Left lobe of liver (tissue), 2 donors: ENCODE measurements around the gene AMBRA1. TPM values are rescaled to one million over a fixed set of nuclear protein-coding genes. Genes with fewer than 3 reads are reported as not detected.

Experiments used
- ATAC-seq: fragments of 200-7000 bp; cut with Tn5 transposase; one replicate; pipeline ENCODE4 v1.9.1; 2020; ENCODE audit warnings: mild to moderate bottlenecking, moderate library complexity
- DNase-seq: peaks from one replicate; pipeline ENCODE4 v3.0.0-alpha.2; 2020; ENCODE audit warnings: low spot score
- total RNA-seq: library from RNA; stranded (reverse); gene quantifications from one replicate; pipeline ENCODE4 v1.2.1, GENCODE V29; 2021
- donor health status: DM: no; HTN: no; CAD: no; lungs with moderate emphysema.
- donor health status: DM: no; HTN: yes; CAD: no.

The AMBRA1 gene
- total RNA-seq, 1 donor from 2014 or later = 14.7 TPM

DNA sequence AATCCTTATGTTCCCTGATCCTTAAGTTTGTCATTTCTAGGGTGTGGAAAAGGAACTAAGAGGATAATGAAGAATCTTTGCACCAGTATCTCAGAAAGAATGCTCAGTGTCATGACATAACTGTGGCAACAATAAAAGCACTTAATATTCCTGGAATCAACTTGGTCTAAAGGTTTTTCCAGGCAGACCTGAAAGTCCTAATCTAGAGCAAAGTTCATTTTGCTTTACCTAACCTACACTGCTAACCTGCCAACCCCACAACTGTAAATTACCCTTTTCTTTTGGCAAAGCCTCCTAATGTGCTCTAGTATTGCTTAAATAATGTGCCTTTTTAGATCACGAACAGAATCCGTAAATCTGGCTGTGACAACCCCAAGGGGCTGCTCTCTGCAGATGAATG is 82.5 kb downstream of the AMBRA1 start:
- no peak for DNase-seq
- ATAC-seq = peak; percentile 94

DNA sequence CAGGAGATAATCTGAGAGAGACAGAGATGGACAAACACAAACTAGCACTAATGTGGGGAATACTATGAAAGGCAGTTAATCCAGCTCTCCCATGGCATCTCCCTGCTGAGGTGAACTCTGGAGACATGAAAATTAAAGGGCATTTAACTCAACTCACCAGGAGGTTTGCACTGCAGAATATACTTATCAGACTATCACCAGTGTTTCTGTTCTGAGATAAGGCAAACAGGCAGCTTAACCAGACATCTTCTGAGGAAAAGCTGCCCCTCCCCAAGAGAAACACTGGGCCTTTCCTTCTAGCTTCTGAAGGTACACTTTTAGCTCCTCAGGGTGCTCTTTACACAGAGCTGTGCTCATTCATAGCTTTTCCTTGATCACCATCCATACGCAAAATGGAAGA is 85.5 kb downstream of the AMBRA1 start:
- DNase-seq = no peak
- ATAC-seq = no peak

DNA sequence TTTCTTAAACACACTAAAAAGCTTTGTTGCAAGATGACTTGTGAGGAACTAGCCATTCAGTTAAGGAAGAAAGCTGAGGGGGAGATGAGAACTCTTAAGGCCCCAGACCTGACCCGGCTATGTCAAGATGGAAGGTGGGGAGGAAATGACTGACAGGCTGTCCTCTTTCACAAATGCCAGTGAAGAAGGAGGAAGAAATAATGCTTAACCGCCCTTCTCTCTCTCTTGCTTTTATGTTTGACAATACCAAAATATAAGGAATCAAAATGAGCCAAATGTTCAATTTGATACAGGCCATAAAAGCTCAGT is 87.4 kb downstream of the AMBRA1 start:
- ATAC-seq (no peak), DNase-seq (no peak)

DNA sequence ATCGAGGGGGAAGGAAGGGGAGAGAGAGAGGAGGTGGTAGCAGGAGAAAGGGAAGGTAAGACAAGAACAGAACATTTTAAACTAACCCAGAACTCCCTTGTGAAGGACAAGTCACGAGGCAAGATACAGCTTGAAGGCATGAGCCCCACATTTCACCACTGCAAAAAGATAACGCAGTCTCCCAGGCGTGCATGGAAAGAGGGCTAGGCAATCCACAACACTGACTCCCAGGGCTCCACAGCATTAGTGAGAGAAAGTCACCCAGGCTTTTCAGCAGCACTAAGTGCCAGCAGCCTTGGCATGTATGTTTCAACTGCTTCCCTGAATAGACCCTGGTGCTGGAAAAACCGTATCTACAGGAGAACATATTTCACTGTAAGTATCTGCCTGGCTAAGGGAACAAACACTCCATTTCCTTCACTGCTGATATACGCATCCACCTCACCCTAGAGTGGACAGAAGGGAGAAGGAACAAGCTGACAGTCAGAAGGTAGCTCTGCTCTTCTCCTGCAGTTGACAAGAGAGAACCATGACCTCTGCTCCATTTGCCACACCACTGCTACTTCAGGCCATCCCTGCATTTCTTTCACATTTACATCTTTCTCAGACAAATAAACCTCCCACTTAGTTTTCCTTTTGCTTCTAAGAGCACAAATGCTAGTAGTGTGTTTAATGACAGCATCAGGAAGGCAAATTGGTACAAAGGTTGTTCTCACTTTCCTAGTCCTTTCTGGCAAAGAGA is 87.9 kb downstream of the AMBRA1 start:
- ATAC-seq (no peak), DNase-seq (no peak)

DNA sequence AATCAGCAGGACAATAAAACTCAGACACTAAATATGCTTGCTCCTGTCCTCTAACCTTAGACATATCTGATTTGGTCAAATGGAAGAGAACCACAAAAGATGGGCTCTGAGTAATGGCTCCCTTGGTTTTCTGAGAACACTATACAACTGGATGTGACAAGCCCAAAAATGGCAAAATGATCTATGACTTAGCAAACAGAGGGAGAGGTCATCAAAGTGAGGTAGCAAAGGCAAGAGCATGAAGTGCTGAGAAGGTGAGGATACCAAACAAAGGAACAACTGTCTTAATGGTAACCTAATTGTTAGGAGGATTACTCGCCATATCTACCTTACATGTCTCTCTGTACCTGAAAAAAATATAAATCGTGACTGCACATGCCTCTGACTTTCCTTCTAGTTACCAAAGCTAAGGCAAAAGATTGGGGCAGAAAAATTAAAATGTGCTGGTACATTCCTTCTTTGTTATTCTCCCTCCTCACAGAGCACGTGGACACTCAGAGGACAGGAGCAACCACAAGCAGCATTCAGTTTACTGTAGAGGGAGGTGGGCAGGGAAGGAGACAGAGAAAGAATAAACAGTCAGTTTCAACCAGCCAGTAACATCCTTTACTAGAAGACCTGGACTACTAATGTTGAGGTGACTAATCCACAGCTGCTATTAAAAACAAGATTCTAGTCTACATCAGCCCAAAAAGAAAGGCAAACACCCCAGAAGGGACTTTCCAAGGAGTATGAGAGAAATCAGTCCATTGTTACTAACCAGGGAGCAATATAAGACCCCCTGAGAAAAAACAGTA is 88.8 kb downstream of the AMBRA1 start:
- ATAC-seq = no peak
- DNase-seq = no peak

DNA sequence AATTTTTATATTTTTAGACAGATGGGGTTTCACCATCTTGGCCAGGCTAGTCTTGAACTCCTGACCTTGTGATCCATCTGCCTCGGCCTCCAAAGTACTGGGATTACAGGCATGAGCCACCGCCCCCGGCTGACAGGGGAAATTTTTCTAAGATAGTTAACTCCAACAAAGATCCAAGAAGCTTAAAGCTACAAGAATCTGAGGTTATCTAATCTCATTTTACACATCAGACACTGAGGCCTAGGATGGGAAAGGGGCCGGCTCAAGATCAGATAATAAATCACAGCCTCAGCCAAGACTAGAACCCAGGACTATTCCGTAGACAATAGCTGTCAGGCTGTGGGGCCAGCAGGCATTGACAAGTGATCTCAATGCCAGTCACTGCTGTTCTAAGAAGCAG is 94.0 kb downstream of the AMBRA1 start:
- no peak for DNase-seq
- no peak for ATAC-seq

DNA sequence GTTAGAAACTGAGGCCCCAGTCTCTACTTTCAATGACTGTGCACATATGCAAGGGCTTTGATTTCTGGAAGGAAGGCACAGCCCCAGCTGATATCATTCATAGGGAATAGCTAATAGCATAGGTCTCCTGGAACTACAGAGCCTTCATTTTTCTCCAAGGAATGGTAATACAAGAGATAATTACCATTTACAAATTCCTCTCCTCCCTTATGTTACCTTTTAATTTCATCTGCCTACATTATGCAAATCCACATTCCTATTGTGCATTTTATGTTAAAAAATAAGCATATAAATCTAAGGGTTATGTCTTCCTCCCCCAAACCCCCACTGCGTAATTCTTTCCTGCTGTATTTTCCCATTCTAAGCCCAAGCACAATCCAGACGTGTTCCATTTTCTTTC is 94.9 kb downstream of the AMBRA1 start:
- ATAC-seq (no peak), DNase-seq (no peak)

DNA sequence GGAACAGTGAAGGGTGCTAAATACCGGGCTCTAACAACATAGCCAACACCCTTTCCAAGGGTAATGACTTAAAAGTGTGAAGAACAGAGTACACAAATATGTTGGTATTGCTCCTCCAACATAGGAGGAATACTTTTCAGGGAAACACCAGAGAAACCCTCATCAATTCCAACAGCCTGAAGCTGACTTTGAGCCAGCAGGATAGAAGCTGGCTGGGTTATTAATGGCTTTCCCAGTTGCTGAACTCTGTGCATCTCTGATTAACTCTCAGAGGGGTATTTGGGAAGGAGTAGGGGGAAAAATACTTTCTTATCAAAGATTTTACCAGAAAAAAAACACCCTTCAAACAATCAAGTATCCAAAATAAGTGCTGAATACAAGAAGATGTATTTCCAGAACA is 95.6 kb downstream of the AMBRA1 start:
- DNase-seq (no peak), ATAC-seq (no peak)

DNA sequence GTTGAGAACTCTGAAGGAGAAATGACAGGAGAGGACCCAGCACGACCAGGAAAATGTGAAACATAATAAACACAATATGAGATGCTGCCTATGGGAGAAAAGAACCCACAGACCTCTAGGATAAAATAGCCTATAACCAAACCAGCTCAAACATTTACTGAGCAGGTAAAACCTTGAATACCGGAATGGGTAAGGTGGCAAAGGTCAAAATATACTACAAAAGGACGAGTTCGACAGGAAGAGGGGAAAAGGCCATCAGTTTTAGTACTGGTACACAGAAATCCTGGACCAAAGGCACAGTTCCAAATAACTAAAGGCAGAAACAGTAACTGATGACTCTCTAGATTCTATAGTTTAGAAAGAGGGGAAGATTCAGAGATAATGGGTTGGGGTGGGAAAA is 96.3 kb downstream of the AMBRA1 start:
- ATAC-seq (no peak), DNase-seq (no peak)

DNA sequence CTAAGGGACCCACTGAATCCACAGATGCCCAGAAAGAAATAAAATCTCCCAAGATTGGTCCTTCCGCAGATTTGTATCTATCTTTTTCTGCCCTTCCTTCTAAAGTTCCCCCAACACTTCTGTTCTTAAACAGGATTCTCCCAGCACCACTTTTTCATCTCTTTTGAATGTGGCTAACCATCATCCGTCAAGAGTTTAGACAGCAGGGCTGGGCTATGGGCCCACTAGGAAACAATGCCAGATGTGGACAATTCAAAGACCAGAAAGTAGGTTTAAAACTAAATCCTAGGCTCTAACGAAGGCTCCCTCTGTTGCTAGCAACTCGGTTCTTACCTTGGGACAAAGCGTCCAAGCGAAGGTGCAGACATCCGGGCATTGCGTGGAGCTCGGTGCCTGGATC is 100.0 kb downstream of the AMBRA1 start:
- DNase-seq = no peak
- ATAC-seq = no peak

DNA sequence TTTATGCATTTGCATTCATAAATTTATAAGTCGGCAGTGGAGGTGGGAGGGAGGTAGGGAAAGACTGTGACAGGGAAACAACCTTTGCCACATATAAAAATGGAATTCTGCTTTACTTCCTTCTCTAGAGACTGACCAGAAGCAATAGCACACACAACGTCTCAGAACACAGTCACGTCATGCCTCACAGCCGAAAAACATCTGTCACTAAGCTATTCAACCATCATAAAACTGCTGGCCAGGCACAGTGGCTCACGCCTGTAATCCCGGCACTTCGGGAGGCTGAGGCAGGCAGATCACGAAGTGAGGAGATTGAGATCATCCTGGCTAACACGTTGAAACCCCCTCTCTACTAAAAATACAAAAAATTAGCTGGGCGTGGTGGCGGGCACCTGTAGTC is 101.3 kb downstream of the AMBRA1 start:
- ATAC-seq (no peak), DNase-seq (no peak)

DNA sequence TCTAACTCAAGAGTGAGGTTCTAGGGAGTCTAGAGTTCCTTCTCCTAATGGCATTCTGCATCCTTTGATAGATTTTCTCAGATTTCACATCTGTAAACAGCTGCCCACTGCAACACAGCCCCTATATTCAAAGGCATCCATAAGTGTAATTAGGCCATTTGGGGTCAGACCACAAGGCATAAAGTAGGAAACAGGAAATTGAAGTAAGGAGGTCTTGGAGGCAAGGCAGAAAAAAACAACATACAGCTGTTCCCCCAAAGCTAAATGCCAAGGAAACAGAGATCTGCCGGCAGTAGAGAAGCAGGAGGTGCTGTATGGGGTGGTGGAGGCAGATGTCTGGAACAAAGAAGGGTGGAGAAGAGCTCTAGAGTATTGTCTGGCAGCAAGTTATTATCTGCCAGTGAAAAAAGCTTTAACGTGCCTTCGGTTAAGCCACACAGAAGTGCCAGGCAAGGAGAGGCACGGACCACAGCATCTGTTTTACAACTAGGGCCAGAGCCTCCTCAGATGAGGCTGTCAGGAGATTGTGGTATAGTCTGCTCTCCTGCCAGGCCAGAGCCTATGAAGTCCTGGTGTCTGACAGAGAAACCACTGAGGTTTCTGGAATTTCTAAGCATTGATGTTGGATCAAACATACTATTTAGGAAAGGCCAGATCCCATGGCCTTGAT is 102.0 kb downstream of the AMBRA1 start:
- ATAC-seq (no peak), DNase-seq (no peak)

DNA sequence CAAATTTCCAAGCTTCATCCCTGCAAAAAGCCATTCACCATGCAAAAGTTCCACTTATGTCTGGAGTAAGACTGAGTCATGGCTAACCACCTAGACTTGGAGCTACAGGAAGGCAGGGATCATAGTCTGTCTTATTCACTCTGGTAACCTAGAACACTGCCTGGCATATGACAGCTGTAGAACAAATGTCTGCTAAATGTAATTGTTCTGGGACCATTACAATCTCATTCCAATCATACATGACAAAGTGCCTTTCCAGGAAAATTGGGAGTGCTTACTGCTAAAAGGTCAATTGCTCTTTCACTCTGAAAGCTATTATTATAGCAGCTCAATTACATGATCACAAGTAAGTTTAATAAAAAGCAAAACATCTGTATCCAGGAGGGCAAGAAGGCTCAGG is 103.2 kb downstream of the AMBRA1 start:
- no peak for ATAC-seq

DNA sequence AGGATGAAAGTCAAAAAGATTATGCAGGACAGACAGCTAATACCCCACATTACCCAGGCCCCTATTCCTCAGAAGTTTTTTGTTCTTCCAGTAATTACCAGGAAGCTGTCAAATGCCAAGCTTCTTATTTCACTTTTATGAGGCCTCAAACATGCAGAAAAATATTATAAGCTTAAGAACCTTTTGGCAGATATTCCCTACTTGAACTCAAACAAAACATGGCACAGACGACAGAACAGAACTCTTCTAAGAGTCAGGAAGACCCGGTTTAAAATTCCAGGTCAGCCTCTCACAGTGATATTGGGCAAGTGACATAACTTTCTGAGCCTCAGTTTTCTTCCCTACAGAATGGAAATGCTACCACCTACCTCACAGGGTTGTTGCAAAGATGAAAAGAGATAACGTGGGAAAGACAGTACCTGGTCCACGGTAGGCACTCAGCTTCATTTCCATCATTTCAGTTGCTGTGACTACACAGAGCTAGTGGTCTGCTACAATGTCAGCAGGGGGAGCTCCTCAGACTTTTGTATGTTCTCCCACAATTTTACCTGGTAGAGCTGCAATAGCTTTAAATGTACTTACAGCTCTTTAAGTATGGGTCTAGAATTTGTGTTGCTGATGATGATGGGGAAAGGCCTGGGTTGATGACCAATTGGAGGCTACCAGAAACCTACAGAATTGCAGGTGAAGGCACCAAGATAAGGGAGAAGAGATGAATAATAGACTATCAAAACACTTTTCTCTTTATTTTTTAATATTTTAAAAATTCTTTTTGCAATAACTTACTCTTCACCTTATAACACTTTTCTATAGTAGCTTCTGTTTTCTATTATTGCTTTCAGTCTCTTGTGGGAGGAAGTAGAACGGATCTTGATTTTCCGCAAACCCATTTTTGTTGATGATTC is 103.9 kb downstream of the AMBRA1 start:
- DNase-seq (no peak), ATAC-seq (peak; percentile 89)

More for the DNA sequence above, 103.2 kb downstream of the AMBRA1 start:
- DNase-seq = no peak

DNA sequence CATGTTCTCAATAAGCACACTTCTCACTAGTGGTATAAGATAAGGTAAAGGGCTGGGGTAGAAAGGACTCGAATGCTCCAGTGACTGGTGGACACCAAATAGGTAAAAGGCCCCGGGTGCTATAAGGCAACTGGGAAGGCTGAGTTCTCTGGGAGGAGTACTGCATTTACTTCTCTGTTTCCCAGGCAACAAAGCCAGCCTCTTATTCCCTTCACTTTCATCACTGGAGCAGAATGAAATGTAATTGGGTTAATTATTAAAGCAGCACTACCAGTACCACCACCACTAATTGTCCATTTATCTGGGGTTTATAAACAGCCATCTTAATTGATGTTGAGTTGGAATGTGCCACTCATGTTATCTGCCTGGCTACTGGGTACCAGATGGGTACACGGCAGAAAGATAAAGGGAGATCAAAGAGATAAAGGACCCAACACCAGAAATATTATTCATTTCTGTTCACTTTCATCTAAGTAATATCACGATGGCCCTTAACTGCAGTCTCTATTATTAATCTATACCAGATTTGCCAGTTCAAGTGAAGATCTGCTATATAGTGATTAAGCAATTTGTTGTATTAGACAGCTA is 107.9 kb downstream of the AMBRA1 start:
- no peak for ATAC-seq
- no peak for DNase-seq

DNA sequence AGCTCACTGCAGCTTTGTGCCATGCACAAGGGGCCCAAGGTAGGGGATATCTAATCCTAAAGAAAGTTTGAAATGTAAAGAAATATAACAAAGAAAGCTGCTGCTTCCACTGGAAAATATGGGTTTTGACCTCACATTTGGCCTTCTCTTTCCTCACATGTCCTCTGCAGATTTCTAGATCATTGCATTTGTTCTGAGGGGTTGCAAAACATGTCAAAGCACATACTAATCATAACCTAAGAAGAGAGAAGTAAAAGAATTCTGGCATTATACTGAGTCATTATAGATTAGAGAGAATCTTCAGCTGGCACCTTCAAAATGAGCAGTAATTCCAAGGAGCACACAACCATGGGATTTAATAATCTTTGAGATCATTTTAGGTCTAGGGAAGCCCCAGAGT is 109.7 kb downstream of the AMBRA1 start:
- ATAC-seq (no peak), DNase-seq (no peak)

DNA sequence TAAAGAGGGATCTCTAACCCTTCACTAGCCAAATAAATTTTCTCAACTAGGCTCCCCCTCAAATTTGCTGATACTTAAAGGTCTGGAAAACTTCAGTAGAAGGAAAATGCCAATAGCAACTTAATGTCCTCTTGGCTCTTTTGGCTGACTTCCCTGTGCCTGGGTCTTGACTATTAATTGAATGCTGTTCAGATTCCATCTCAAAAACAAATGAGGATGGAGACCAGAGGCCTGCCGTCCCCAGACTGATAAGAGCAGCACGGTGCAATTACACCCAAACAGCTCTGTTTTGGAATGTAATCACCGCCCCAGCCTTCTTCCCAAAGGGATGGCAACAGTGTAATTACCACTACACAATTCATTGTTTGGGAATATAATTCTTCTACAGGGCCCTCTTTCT is 112.9 kb downstream of the AMBRA1 start:
- DNase-seq = no peak
- no peak for ATAC-seq

DNA sequence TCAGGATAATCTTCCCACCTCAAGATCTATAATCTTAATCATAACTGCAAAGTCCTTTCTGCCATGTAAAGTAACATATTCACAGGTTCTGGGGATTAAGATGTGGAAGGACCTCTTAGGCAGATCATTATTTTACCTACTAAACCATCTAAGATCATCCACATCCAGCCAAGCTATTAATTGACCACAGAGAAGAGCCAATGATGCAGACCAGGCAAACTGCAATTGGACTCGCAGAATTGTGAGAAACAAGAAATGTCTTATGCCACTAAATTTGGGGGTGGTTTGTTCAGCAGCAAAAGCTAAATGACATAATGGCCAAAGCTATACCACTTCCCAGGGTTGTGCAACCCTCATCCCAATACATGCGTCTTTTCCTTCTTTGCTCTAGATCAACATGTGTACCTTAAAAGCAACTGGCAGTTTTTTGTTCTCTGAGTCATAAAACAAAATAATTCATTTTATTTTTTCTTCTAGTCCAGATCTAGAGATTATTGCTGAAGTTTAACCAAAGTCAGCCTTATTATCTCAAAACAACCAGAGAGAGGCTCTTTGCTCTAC is 113.6 kb downstream of the AMBRA1 start:
- DNase-seq = no peak
- no peak for ATAC-seq

DNA sequence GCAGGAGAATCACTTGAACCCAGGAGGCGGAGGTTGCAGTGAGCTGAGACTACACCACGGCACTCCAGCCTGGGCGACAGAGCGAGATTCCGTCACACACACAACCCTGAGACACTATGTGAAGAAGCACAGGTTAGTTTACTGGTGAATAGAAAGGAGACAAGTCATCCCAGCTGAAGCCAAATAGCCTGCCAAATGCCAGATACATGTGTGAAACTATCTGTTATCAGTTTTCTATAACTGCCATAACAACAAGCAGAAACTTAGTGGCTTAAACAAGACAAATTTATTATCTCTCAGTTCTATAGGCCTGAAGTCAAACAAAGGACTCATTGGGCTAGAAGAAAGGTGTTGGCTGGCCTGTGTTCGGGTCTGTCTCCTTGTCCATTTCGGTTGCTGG is 114.2 kb downstream of the AMBRA1 start:
- DNase-seq = no peak
- ATAC-seq = no peak

DNA sequence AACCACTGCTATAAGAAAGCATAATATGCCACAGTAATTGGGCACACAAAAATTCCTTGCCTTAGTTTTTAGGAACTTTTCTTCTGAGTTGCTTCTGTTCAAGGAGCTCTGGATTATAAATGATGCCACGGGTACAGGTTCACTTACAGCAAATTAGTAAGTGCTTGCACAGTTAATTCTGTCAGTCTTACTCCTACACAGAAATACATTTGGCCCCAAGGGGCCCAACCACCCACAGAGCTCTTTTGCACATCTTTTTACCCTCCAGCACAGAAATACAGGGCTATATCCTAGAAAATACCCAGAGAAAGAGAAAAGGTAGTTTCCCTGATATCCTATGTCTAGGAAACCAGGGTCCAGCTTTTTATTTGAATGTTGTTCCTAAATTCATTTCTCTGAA is 115.6 kb downstream of the AMBRA1 start:
- ATAC-seq (no peak), DNase-seq (no peak)
